K562 (cell line): ENCODE measurements around the gene S100A6. TPM values are rescaled to one million over a fixed set of nuclear protein-coding genes. Genes with fewer than 3 reads are reported as not detected.

Source experiments
- C11orf30 ChIP-seq: fragments of 450-650 bp; IDR thresholded peaks from 2 replicates; pipeline ENCODE4 v1.6.1; 2016; ENCODE audit warnings: low read depth, mild to moderate bottlenecking
- DNMT1 ChIP-seq: fragments of 450-650 bp; IDR thresholded peaks from 2 replicates; pipeline ENCODE4 v1.6.1; 2016; ENCODE audit warnings: antibody characterized with exemption, mild to moderate bottlenecking
- FOXA1 ChIP-seq: fragments of 450-650 bp; IDR thresholded peaks from 2 replicates; pipeline ENCODE4 v1.6.1; 2016; ENCODE audit warnings: mild to moderate bottlenecking, borderline replicate concordance
- FOXK2 ChIP-seq, 2 experiments: fragments of 450-650 bp; IDR thresholded peaks in 1 of 2; conservative IDR thresholded peaks in 1 of 2; 2 replicates each; pipeline ENCODE4 v1.6.1; 2016; ENCODE audit warnings: low read depth in 2 of 2, mild to moderate bottlenecking in 1 of 2
- GTF2A2 ChIP-seq: IDR thresholded peaks from 2 replicates; pipeline ENCODE4 v1.6.1; 2016; ENCODE audit warnings: mild to moderate bottlenecking, missing genetic modification characterization, missing compliant biosample characterization
- HDAC1 ChIP-seq, 2 experiments: fragments of 450-650 bp; IDR thresholded peaks; 2 replicates each; pipeline ENCODE4 v1.6.1; 2016 to 2017; ENCODE audit warnings: inconsistent platforms in 1 of 2, mild to moderate bottlenecking in 1 of 2, moderate library complexity in 1 of 2
- HMG20A ChIP-seq: fragments of 450-650 bp; formaldehyde crosslinking; conservative IDR thresholded peaks from 2 replicates; pipeline ENCODE4 v1.4.0; 2020; ENCODE audit warnings: mild to moderate bottlenecking, mixed read lengths
- HNRNPH1 ChIP-seq: fragments of 200-400 bp; formaldehyde crosslinking; optimal IDR thresholded peaks from 2 replicates; pipeline ENCODE3; 2017; ENCODE audit warnings: low read depth, mild to moderate bottlenecking, low read length, moderate library complexity
- POLR2B ChIP-seq: fragments of 450-650 bp; IDR thresholded peaks from 2 replicates; pipeline ENCODE4 v1.6.1; 2018; ENCODE audit warnings: low read depth; ENCODE audit not compliant: partially characterized antibody
- PPARD ChIP-seq: fragments of 250-450 bp; sonication (Bioruptor Pico); IDR thresholded peaks from 2 replicates; pipeline ENCODE4 v1.8.0; 2022; ENCODE audit warnings: inconsistent platforms, mild to moderate bottlenecking, moderate library complexity
- STAT5A ChIP-seq: IDR thresholded peaks from 2 replicates; pipeline ENCODE4 v1.6.1; 2012; ENCODE audit warnings: low read length, inconsistent platforms, borderline replicate concordance
- THAP12 ChIP-seq: fragments of 250-450 bp; sonication (Bioruptor Pico); IDR thresholded peaks from 2 replicates; pipeline ENCODE4 v1.9.0; 2021; ENCODE audit warnings: mild to moderate bottlenecking, inconsistent platforms
- XRCC5 ChIP-seq: fragments of 200-400 bp; formaldehyde crosslinking; IDR thresholded peaks from 2 replicates; pipeline ENCODE4 v1.6.1; 2017; ENCODE audit warnings: low read depth, mild to moderate bottlenecking, low read length
- ZBTB7A ChIP-seq: IDR thresholded peaks from 2 replicates; pipeline ENCODE4 v1.6.1; 2011; ENCODE audit warnings: low read depth, mild to moderate bottlenecking, low read length, moderate library complexity, borderline replicate concordance; ENCODE audit not compliant: control insufficient read depth
- ZNF699 ChIP-seq: fragments of 250-450 bp; sonication (Bioruptor Pico); IDR thresholded peaks from 2 replicates; pipeline ENCODE4 v1.8.0; 2021; ENCODE audit warnings: mild to moderate bottlenecking, moderate library complexity; ENCODE audit not compliant: insufficient replicate concordance
- polyA plus RNA-seq, 8 experiments: library from polyadenylated mRNA; depleted of rRNA in 4 of 8; stranded (reverse) in 5 of 8; unstranded in 3 of 8; fragments of >200 nt; fragmentation: Nextera tagmentation in 2 of 8; fragmentation: Illumina TruSeq in 1 of 8; extraction: Ambion mirVana in 2 of 8; extraction: Trizol in 1 of 8; gene quantifications; 2 replicates each; pipeline versions ENCODE4 v1.2.1 to v1.2.3, GENCODE V29; 2011 to 2014; ENCODE audit warnings: inconsistent platforms in 1 of 8, missing spikeins in 1 of 8
- total RNA-seq, 7 experiments: library from RNA; depleted of rRNA in 6 of 7; stranded (reverse); fragments of >200 nt in 6 of 7; fragmentation: Illumina TruSeq in 2 of 7; extraction: Trizol in 2 of 7; gene quantifications; 2 replicates each; pipeline versions ENCODE4 v1.2.1 to v1.2.3, GENCODE V29; 2011 to 2021; ENCODE audit warnings: low replicate concordance in 1 of 7
- TF ChIP-seq, protein P1 (sequence below): sonication (generic); formaldehyde crosslinking; IDR thresholded peaks from 2 replicates; pipeline ENCODE4 v1.9.0; 2022; ENCODE audit warnings: mild to moderate bottlenecking, missing genetic modification reagents
- TF ChIP-seq, protein P2 (sequence below), 2 experiments: fragments of 150-350 bp in 1 of 2; IDR thresholded peaks; 2 replicates each; pipeline ENCODE4 v1.6.1; 2012 to 2016; ENCODE audit warnings: low read depth in 2 of 2, low read length in 2 of 2, mild to moderate bottlenecking in 1 of 2, moderate library complexity in 1 of 2
- TF ChIP-seq, protein P3 (sequence below): IDR thresholded peaks from 3 replicates; pipeline ENCODE4 v1.6.1; 2011; ENCODE audit warnings: borderline replicate concordance, mild to moderate bottlenecking, moderate library complexity; ENCODE audit not compliant: insufficient read length; ENCODE audit errors: extremely low read depth

Gene S100A6
- total and polyA plus RNA-seq, 9 of the 15 experiments (the other 6 are each of a cell fraction or from before 2014, with no cell fraction given), result 9.8 to 66.5 (median 23.2) TPM

DNA sequence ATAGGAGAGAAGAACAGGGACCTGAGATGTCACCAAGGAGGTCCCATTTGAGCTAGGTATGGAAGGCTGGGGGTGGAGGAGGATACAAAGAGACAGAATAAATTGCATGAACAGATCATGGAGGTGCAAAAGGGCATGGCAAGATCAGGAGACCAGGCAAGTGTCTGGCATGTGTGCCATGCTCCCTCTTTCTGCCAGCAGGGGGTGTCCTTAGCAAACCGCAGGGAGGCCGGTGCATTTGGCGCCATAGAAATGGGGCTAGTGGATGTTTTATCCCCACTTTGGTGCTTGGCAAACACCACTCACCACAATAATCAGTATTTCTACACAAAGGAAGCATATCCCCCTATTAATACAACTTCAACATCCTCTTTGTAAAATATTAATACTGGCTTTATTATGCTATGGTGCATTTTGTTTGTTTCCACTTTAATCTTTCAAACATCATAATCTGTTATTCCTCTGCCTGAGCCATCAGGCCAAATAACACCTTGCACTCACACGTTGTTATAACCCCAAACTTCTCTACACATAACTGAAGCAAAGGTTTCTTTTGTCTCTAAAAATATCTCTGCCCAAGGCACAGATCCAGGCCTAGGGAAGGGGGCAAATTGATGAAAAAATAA is 25.9 kb downstream of the S100A6 start (continued):
- TF ChIP-seq, protein P1, sequence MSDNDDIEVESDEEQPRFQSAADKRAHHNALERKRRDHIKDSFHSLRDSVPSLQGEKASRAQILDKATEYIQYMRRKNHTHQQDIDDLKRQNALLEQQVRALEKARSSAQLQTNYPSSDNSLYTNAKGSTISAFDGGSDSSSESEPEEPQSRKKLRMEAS (CRISPR knock-in tag), result no peak
- no peak for TF ChIP-seq FOXA1
- TF ChIP-seq XRCC5, result no peak
- no peak for TF ChIP-seq HMG20A (CRISPR knock-in tag)
- no peak for TF ChIP-seq STAT5A
- peak in 1 of 2 experiments; percentile 22; a peak in 1 of 4 replicates for TF ChIP-seq HDAC1 (IDR thresholded peaks at IDR 0.05)
- TF ChIP-seq, protein P2, sequence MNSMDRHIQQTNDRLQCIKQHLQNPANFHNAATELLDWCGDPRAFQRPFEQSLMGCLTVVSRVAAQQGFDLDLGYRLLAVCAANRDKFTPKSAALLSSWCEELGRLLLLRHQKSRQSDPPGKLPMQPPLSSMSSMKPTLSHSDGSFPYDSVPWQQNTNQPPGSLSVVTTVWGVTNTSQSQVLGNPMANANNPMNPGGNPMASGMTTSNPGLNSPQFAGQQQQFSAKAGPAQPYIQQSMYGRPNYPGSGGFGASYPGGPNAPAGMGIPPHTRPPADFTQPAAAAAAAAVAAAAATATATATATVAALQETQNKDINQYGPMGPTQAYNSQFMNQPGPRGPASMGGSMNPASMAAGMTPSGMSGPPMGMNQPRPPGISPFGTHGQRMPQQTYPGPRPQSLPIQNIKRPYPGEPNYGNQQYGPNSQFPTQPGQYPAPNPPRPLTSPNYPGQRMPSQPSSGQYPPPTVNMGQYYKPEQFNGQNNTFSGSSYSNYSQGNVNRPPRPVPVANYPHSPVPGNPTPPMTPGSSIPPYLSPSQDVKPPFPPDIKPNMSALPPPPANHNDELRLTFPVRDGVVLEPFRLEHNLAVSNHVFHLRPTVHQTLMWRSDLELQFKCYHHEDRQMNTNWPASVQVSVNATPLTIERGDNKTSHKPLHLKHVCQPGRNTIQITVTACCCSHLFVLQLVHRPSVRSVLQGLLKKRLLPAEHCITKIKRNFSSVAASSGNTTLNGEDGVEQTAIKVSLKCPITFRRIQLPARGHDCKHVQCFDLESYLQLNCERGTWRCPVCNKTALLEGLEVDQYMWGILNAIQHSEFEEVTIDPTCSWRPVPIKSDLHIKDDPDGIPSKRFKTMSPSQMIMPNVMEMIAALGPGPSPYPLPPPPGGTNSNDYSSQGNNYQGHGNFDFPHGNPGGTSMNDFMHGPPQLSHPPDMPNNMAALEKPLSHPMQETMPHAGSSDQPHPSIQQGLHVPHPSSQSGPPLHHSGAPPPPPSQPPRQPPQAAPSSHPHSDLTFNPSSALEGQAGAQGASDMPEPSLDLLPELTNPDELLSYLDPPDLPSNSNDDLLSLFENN (IDR thresholded peaks at IDR 0.05; ENCODE audit: low read depth in 2 of 2, low read length in 2 of 2), result no peak
- TF ChIP-seq ZNF699 (CRISPR knock-in tag), result no peak
- no peak for TF ChIP-seq THAP12 (CRISPR knock-in tag)
- no peak for TF ChIP-seq ZBTB7A
- TF ChIP-seq, protein P3, sequence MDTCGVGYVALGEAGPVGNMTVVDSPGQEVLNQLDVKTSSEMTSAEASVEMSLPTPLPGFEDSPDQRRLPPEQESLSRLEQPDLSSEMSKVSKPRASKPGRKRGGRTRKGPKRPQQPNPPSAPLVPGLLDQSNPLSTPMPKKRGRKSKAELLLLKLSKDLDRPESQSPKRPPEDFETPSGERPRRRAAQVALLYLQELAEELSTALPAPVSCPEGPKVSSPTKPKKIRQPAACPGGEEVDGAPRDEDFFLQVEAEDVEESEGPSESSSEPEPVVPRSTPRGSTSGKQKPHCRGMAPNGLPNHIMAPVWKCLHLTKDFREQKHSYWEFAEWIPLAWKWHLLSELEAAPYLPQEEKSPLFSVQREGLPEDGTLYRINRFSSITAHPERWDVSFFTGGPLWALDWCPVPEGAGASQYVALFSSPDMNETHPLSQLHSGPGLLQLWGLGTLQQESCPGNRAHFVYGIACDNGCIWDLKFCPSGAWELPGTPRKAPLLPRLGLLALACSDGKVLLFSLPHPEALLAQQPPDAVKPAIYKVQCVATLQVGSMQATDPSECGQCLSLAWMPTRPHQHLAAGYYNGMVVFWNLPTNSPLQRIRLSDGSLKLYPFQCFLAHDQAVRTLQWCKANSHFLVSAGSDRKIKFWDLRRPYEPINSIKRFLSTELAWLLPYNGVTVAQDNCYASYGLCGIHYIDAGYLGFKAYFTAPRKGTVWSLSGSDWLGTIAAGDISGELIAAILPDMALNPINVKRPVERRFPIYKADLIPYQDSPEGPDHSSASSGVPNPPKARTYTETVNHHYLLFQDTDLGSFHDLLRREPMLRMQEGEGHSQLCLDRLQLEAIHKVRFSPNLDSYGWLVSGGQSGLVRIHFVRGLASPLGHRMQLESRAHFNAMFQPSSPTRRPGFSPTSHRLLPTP, result no peak
- no peak for TF ChIP-seq POLR2B
- no peak for TF ChIP-seq GTF2A2 (tag)
- no peak for TF ChIP-seq DNMT1
- no peak for TF ChIP-seq HNRNPH1
- no peak for TF ChIP-seq C11orf30
- TF ChIP-seq FOXK2 (conservative IDR thresholded peaks at IDR 0.05 in 1 of 2, IDR thresholded peaks at IDR 0.05 in 1 of 2; ENCODE audit: low read depth in 2 of 2), result no peak
- no peak for TF ChIP-seq PPARD (CRISPR knock-in tag)
